Measurements from ENCODE around the gene SNTN.

Gene SNTN

DNA sequence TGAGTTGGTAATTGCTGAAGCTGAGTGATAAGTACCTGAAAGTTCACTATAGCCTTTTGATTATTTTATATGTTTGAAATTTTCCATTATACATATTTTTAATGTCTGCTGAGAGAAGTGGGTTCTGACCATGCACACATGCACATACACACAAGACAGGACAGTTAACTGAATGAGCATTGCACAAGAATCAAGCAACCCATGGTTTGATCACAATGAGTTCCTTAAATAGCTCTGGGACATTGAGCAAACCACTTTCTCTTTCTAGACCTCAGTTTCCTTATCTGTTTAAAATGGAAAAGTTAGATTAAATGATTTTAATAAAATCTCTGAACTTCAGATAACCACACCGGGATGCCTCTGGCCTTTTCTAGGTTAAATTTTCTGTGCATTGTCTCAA, 26.7 kb downstream of the SNTN start:
- DNase-seq: no peak

DNA sequence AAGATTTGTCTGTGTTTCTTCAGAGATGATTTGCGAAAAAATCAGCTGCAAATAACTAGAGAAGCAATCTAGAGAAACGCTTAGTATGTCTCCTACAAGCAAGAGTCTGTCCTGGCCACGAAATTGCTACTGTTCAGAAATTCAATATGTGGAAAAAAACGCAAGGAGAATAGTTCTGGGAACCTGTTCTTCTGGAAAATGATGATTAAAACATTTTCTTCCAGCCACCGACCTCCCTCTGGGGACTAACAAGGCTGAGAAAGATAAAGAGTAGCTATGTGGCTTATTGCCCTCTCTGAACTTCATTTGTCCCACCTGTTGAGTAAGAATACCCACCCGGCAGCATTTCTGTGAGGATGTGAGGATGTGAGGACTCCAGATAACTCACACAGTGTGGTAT, 31.6 kb downstream of the SNTN start:
- DNase-seq: no peak

DNA sequence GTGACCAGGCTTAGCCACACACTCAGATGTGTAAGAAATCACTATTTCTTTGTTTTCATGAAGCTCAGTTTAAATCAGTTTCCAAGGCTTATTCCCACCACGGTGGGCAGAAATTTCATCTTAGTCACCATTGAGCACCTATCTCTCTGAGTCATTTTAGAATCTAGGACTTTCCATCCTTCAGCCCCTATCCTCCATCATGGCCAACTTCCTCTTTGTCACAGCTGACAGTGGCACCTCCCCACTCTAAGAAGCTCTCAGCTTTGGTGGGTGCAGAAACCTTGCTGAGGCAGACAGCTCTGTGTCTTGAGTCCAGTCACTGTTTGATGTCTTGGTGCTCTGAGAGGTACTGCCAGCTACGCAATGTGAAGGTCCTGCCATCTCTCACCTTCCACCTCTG, 32.9 kb downstream of the SNTN start:
- no peak for DNase-seq

DNA sequence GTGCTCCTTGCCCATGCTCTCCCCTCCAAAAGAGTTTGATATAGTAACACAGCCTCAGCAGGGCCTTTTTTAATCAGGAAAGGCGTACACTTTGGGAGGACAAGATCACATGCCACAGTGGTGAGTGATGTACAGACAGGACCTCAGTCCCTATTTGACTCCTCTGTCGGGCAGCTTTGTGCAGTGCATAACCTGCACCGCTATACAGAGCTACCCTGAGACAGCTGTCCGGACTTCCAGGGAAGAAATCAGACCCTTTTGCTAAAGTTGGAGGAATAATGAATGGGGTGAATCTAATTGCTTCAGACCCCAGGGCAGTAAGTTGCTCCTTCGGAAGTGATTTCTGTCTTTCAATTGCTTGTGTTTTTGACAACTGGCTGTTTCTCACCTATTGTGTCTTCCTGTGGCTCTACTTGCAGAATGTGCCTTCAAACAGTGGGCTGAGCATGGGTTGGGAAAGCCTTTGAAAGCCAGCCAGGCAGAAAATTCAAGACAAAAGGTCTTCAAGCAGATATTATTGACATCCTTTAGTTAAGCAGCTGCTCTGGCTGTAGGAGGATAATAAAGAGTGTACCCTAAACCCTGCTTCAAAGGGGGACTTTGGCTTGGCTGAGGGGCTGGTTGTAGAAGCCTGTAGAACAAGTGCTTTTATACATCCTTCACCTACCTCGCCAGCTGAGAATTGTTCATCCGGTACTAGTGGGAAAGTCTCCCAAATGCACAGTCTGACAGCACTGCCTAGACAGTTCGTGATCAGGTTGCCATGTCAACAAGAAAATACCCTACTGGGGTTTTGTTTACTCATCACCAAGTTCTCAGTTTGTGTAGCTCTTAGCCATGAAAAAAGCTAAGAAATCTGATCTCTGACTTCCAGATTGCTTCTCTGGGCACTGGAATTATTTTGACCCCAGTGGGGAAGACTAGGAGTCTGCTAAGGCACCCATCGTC, 35.1 kb downstream of the SNTN start:
- no peak for DNase-seq

DNA sequence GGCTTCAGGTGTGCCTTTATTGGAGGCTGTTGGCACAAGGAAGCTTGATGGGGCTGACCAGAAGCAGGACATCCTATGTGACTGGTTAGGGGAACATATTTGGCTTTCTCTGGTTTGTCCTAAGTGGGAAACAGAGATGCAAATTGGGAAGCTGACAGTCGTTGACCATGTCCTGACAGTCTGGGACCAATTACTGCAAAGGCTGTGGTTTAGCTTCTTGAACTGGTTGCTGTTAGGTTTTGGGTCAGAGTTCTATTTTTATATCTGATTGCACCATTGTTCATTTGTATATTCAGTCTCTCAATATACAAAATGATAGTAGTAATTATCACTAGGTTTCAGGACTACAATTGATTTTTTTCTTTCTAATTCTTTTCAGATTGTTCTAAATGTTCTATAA, 36.8 kb downstream of the SNTN start:
- DNase-seq: no peak

DNA sequence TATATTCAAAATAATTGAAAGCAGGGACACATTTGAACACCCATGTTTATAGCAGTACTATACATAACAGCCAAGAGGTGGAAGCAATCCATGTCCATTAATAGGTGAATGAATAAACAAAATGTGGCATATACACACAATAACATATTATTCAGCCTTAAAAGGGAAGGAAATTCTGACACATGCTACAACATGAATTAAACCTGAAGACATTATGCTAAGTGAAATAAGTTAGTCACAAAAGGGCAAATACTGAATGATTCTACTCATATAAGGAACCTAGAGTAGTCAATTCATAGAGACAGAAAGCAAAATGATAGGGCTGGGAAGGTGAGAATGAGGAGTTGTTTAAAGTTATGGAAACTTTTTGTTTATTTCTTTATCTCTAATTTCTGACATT, 40.9 kb downstream of the SNTN start:
- DNase-seq: no peak

- no peak for DNase-seq
These were observed 52.7 kb downstream of the SNTN start for GRCh38 chr3:63705092-63705645.

- no peak for DNase-seq
These were observed 54.0 kb downstream of the SNTN start for GRCh38 chr3:63706321-63707085.

- no peak for DNase-seq
These were observed 55.3 kb downstream of the SNTN start for GRCh38 chr3:63707731-63708130.

- no peak for DNase-seq
These were observed 57.1 kb downstream of the SNTN start for GRCh38 chr3:63709576-63709975.
